SK-N-MC (cell line): ENCODE results near the gene CFAP299.
"Not testable (repeated sequence)": the region's sequence is repeated elsewhere in the genome, so short reads cannot be mapped to it uniquely, and the experiment has no call there.

Source experiments
- DNase-seq: peaks from one replicate; pipeline ENCODE4 v3.0.0-alpha.2; 2011; ENCODE audit warnings: low read depth, low spot score
- H3K27ac ChIP-seq: fragments of 200-600 bp; sonication (generic); 2 replicates; pipeline ENCODE4 v1.5.1; 2016; ENCODE audit warnings: mixed run types
- H3K36me3 ChIP-seq: fragments of 200-600 bp; sonication (generic); 2 replicates; pipeline ENCODE4 v1.6.1; 2017; ENCODE audit warnings: antibody characterized with exemption, low read length, mixed read lengths; ENCODE audit not compliant: insufficient read depth
- H3K4me3 ChIP-seq: fragments of 200-600 bp; sonication (generic); 2 replicates; pipeline ENCODE4 v1.5.1; 2016
- H3K9ac ChIP-seq: fragments of 200-600 bp; sonication (generic); 2 replicates; pipeline ENCODE4 v1.8.0; 2017; ENCODE audit warnings: mixed run types, mixed read lengths; ENCODE audit not compliant: insufficient read length
- H3K9me3 ChIP-seq: fragments of 200-600 bp; sonication (generic); 2 replicates; pipeline ENCODE4 v1.6.1; 2017; ENCODE audit warnings: low read depth, mild to moderate bottlenecking, antibody characterized with exemption, low read length, moderate library complexity, mixed read lengths
- EZH2 ChIP-seq: fragments of 200-600 bp; sonication (generic); IDR thresholded peaks from one replicate; pipeline ENCODE4 v1.6.1; 2017; ENCODE audit warnings: antibody characterized with exemption
- FOXP2 ChIP-seq: optimal IDR thresholded peaks from 2 replicates; pipeline ENCODE3; 2011; ENCODE audit warnings: mild to moderate bottlenecking, moderate library complexity; ENCODE audit not compliant: insufficient read depth; ENCODE audit errors: extremely low read length, control extremely low read depth
- POLR2AphosphoS5 ChIP-seq: IDR thresholded peaks from 2 replicates; pipeline ENCODE4 v1.6.1; 2012; ENCODE audit warnings: mild to moderate bottlenecking, low read depth, low read length, borderline replicate concordance

The CFAP299 gene

GRCh38 chr4:80680934-80681333 is 345.4 kb downstream of the CFAP299 start:
- no peak for TF ChIP-seq FOXP2
- no peaks in the 10 kb centered on the region for H3K36me3 ChIP-seq
- H3K9ac ChIP-seq: no peak overlapping the region
- H3K9me3 ChIP-seq: no peaks in the 10 kb centered on the region
- DNase-seq: no peak
- H3K27ac ChIP-seq: no peak overlapping the region
- H3K4me3 ChIP-seq: no peak overlapping the region

GRCh38 chr4:80685214-80685613 is 349.7 kb downstream of the CFAP299 start:
- Histone ChIP-seq H3K4me3 (no peak overlapping the region), H3K27ac (no peak overlapping the region), H3K9me3 (no peaks in the 10 kb centered on the region), H3K36me3 (no peaks in the 10 kb centered on the region), H3K9ac (no peak overlapping the region)
- DNase-seq: no peak
- TF ChIP-seq FOXP2 (no peak), EZH2 (no peak), POLR2AphosphoS5 (no peak)

- not testable (repeated sequence) for H3K9me3 ChIP-seq, H3K36me3 ChIP-seq, H3K27ac ChIP-seq, DNase-seq, H3K4me3 ChIP-seq, H3K9ac ChIP-seq
These were observed 352.2 kb downstream of the CFAP299 start for GRCh38 chr4:80687736-80688135.

- H3K9me3 ChIP-seq: no peaks in the 10 kb centered on the region
These were observed 358.6 kb downstream of the CFAP299 start for GRCh38 chr4:80694171-80694570.

GRCh38 chr4:80705311-80705710 is 369.8 kb downstream of the CFAP299 start:
- DNase-seq: no peak
- H3K4me3 ChIP-seq: no peak overlapping the region

More at GRCh38 chr4:80694171-80694570, 358.6 kb downstream of the CFAP299 start:
- no peaks in the 10 kb centered on the region for H3K36me3 ChIP-seq
- TF ChIP-seq POLR2AphosphoS5 (no peak), EZH2 (no peak)
- no peak for DNase-seq
- no peak overlapping the region for H3K4me3 ChIP-seq
- H3K27ac ChIP-seq: no peak overlapping the region
- H3K9ac ChIP-seq: no peak overlapping the region

GRCh38 chr4:80709082-80709869 is 373.7 kb downstream of the CFAP299 start:
- no peak for TF ChIP-seq FOXP2
- TF ChIP-seq POLR2AphosphoS5: no peak
- Histone ChIP-seq H3K27ac (no peak overlapping the region), H3K9ac (no peak overlapping the region), H3K4me3 (no peak overlapping the region), H3K9me3 (no peaks in the 10 kb centered on the region), H3K36me3 (no peaks in the 10 kb centered on the region)
- no peak for DNase-seq

More at GRCh38 chr4:80705311-80705710, 369.8 kb downstream of the CFAP299 start:
- H3K9ac ChIP-seq: no peak overlapping the region
- no peaks in the 10 kb centered on the region for H3K9me3 ChIP-seq
- H3K36me3 ChIP-seq: no peaks in the 10 kb centered on the region
- TF ChIP-seq FOXP2: no peak
- TF ChIP-seq EZH2: no peak
- TF ChIP-seq POLR2AphosphoS5: no peak
- H3K27ac ChIP-seq: no peak overlapping the region

- no peak overlapping the region for H3K9ac ChIP-seq
- no peak overlapping the region for H3K4me3 ChIP-seq
- no peak for DNase-seq
- TF ChIP-seq FOXP2 (no peak), POLR2AphosphoS5 (no peak), EZH2 (no peak)
- no peaks in the 10 kb centered on the region for H3K9me3 ChIP-seq
- H3K27ac ChIP-seq: no peak overlapping the region
- no peaks in the 10 kb centered on the region for H3K36me3 ChIP-seq
These were observed 375.4 kb downstream of the CFAP299 start for GRCh38 chr4:80710748-80711451.

- no peak for DNase-seq
- no peaks in the 10 kb centered on the region for H3K36me3 ChIP-seq
- no peak for TF ChIP-seq EZH2
- no peak for TF ChIP-seq FOXP2
- TF ChIP-seq POLR2AphosphoS5: no peak
- no peaks in the 10 kb centered on the region for H3K9me3 ChIP-seq
- no peak overlapping the region for H3K27ac ChIP-seq
- no peak overlapping the region for H3K4me3 ChIP-seq
- H3K9ac ChIP-seq: no peak overlapping the region
These were observed 376.4 kb downstream of the CFAP299 start for GRCh38 chr4:80711956-80712355.

GRCh38 chr4:80713409-80713808 is 377.9 kb downstream of the CFAP299 start:
- Histone ChIP-seq H3K27ac (no peak overlapping the region), H3K36me3 (no peaks in the 10 kb centered on the region), H3K9ac (no peak overlapping the region), H3K4me3 (no peak overlapping the region), H3K9me3 (no peaks in the 10 kb centered on the region)
- DNase-seq: no peak
- TF ChIP-seq FOXP2 (no peak), POLR2AphosphoS5 (no peak), EZH2 (no peak)
